GM12864 (cell line): ENCODE data around the gene RNASEH2A.

ENCODE experiments used
- DNase-seq: peaks from one replicate; pipeline ENCODE4 v3.0.0-alpha.2; 2011; ENCODE audit warnings: low read depth
- H3K4me3 ChIP-seq: 2 replicates; pipeline ENCODE4 v1.5.1; 2011; ENCODE audit warnings: mild to moderate bottlenecking, low read depth, low read length, control low read depth
- TF ChIP-seq, protein P1 (sequence below): IDR thresholded peaks from 2 replicates; pipeline ENCODE4 v1.5.1; 2011; ENCODE audit warnings: low read depth, mild to moderate bottlenecking, moderate library complexity, low read length, control low read depth, inconsistent platforms; ENCODE audit errors: missing control alignments

RNASEH2A gene

GRCh38 chr19:12783291-12783848, 23.0 kb upstream of the RNASEH2A start:
- no peak overlapping the region; the same call in none of the 2 replicates for H3K4me3 ChIP-seq
- TF ChIP-seq, protein P1, sequence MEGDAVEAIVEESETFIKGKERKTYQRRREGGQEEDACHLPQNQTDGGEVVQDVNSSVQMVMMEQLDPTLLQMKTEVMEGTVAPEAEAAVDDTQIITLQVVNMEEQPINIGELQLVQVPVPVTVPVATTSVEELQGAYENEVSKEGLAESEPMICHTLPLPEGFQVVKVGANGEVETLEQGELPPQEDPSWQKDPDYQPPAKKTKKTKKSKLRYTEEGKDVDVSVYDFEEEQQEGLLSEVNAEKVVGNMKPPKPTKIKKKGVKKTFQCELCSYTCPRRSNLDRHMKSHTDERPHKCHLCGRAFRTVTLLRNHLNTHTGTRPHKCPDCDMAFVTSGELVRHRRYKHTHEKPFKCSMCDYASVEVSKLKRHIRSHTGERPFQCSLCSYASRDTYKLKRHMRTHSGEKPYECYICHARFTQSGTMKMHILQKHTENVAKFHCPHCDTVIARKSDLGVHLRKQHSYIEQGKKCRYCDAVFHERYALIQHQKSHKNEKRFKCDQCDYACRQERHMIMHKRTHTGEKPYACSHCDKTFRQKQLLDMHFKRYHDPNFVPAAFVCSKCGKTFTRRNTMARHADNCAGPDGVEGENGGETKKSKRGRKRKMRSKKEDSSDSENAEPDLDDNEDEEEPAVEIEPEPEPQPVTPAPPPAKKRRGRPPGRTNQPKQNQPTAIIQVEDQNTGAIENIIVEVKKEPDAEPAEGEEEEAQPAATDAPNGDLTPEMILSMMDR, result no peak
- DNase-seq, result no peak

DNA sequence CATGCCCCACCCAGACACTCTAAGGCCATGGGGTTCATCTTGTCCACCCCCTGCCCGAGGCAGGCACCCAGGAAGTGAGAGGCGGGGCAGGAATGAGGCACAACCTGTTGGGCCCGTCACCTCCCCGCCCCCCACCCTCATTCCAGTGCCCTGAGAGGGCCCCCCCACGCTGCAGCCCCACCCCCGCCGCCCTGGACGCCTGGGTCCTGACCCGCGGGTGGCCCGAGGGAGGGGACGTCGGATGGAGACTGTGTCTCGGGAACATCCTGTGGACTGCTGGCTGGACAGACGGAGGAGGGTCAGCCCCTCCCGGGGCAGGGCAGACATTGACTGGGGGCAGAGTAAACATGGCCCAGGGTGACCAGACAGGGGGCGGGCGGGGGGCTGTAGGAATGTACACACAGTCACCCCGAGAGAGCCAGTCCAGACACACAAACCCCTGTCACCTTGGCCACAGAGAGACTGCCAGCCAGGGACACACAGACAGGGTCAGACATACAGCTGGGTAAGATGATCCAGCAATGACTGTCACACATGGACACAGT, 22.5 kb upstream of the RNASEH2A start:
- no peak overlapping the region for H3K4me3 ChIP-seq
- TF ChIP-seq, protein P1, result no peak
- no peak for DNase-seq

DNA sequence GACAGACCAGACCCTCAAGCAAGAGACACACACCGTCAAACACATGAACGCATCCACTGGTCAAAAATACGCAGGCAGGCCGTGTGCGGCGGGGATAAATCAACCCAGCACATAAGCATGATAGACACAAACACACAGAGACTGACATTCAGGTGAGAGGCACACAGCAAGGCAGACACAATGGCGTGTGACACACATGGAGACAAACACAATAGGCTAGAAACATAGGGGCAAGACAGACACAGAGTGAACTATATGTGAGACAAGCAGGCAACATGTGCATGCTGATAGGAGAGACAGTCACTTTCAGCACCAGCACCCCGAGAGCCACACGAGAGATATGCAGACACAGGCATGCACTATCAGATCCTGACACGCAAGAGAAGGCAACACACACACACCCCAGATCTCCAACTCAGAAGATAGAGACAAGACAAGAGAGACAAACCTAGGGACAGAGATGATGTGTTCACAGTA, 22.0 kb upstream of the RNASEH2A start:
- no peak overlapping the region for H3K4me3 ChIP-seq
- DNase-seq, result no peak
- TF ChIP-seq, protein P1, result no peak

GRCh38 chr19:12784871-12785430, 21.4 kb upstream of the RNASEH2A start:
- H3K4me3 ChIP-seq, result no peak overlapping the region
- TF ChIP-seq, protein P1, result no peak
- DNase-seq, result no peak

- TF ChIP-seq, protein P1, result no peak
- no peak for DNase-seq
- no peak overlapping the region for H3K4me3 ChIP-seq
These were observed 20.9 kb upstream of the RNASEH2A start for GRCh38 chr19:12785431-12786031.

- H3K4me3 ChIP-seq, result no peak overlapping the region
- no peak for DNase-seq
- TF ChIP-seq, protein P1, result no peak
These were observed 20.1 kb upstream of the RNASEH2A start for GRCh38 chr19:12786141-12786870.
